Aorta (tissue), 5 donors: ENCODE measurements around the gene ALX1. TPM values are rescaled to one million over a fixed set of nuclear protein-coding genes. Genes with fewer than 3 reads are reported as not detected.

Source experiments
- ATAC-seq: fragments of 200-7000 bp; cut with Tn5 transposase; one replicate; pipeline ENCODE4 v1.9.1; 2022; ENCODE audit warnings: moderate library complexity; ENCODE audit not compliant: low FRiP score
- DNase-seq, 2 donors: peaks; one replicate each; pipeline ENCODE4 v3.0.0-alpha.2; 2020
- H3K27ac ChIP-seq, 2 donors: one replicate each; pipeline ENCODE4 v1.5.1; 2013; ENCODE audit warnings: low read length in 2 of 2, mild to moderate bottlenecking in 2 of 2, moderate library complexity in 2 of 2, control low read depth in 1 of 2, inconsistent platforms in 1 of 2, low read depth in 1 of 2
- H3K27me3 ChIP-seq, 2 donors: one replicate each; pipeline ENCODE4 v1.6.1; 2013; ENCODE audit warnings: control low read depth in 1 of 2, low read length in 1 of 2, mild to moderate bottlenecking in 1 of 2, moderate library complexity in 1 of 2; ENCODE audit not compliant: insufficient read depth in 2 of 2, control insufficient read depth in 1 of 2
- H3K36me3 ChIP-seq, 2 donors: one replicate each; pipeline ENCODE4 v1.6.1; 2013; ENCODE audit warnings: control low read depth in 1 of 2, low read length in 1 of 2, mild to moderate bottlenecking in 1 of 2; ENCODE audit not compliant: insufficient read depth in 2 of 2, control insufficient read depth in 1 of 2
- H3K4me1 ChIP-seq, 2 donors: one replicate each; pipeline ENCODE4 v1.6.1; 2013; ENCODE audit warnings: low read length in 2 of 2, control low read depth in 1 of 2, mild to moderate bottlenecking in 1 of 2, moderate library complexity in 1 of 2; ENCODE audit not compliant: insufficient read depth in 2 of 2, control insufficient read depth in 1 of 2
- H3K4me3 ChIP-seq, 2 donors: one replicate each; pipeline ENCODE4 v1.5.1; 2013; ENCODE audit warnings: low read length in 2 of 2, control low read depth in 1 of 2, mild to moderate bottlenecking in 1 of 2
- H3K9me3 ChIP-seq: one replicate; pipeline ENCODE4 v1.6.1; 2013; ENCODE audit warnings: mild to moderate bottlenecking, low read length; ENCODE audit not compliant: control insufficient read depth
- WGBS, 2 donors: extraction: QIAGEN DNeasy Blood & Tissue Kit; methylation state at CpG; one replicate each; pipeline ENCODE4 v1.1.7; 2013; 5-methylcytosine and 5-hydroxymethylcytosine counted together
- intact Hi-C, 2 donors: fragments of 100-400 bp; cut with DNase I; formaldehyde crosslinking; loops; one replicate each; pipeline versions ENCODE4 v1.14.2 to v1.15.0; 2022
- polyA plus RNA-seq, 2 donors: library from polyadenylated mRNA; stranded (reverse); fragments of 200-250 nt; gene quantifications; one replicate each; pipeline ENCODE4 v1.2.3, GENCODE V29; 2013
- total RNA-seq, 2 donors: library from RNA; stranded (reverse); fragmentation: NEBNext Ultra II Directional; extraction: Animal tissue kit (Norgen Biotek cat#: 25700); gene quantifications; one replicate each; pipeline ENCODE4 v1.2.1, GENCODE V29; 2021
- donor health status: healthy with polysubstance abuse.
- donor health status: Bipolar disorder and iron deficiency.
- donor health status: DM: no; HTN: no; CAD: no.
- donor health status: DM: no; HTN: no; CAD: no.
- donor health status: DM: yes; HTN: yes; CAD: no.

The ALX1 gene
- total and polyA plus RNA-seq, 4 donors: 0.25 TPM; not detected in 3

- 12 to 16% methylated on average over 15 of the region's 15 CpGs for WGBS, 2 donors
- no peaks in the 10 kb centered on the region for H3K4me1 ChIP-seq
- ATAC-seq: no peak
- H3K36me3 ChIP-seq: no peaks in the 10 kb centered on the region
- no peak for DNase-seq
- intact Hi-C loops: no loop called here
- peaks cover 10% of the 10 kb centered on the region for H3K9me3 ChIP-seq
- no peak overlapping the region for H3K27ac ChIP-seq
- no peak overlapping the region for H3K4me3 ChIP-seq
- no peaks in the 10 kb centered on the region for H3K27me3 ChIP-seq
These were observed 1.1 kb downstream of the ALX1 start for GRCh38 chr12:85280984-85281630.

DNA sequence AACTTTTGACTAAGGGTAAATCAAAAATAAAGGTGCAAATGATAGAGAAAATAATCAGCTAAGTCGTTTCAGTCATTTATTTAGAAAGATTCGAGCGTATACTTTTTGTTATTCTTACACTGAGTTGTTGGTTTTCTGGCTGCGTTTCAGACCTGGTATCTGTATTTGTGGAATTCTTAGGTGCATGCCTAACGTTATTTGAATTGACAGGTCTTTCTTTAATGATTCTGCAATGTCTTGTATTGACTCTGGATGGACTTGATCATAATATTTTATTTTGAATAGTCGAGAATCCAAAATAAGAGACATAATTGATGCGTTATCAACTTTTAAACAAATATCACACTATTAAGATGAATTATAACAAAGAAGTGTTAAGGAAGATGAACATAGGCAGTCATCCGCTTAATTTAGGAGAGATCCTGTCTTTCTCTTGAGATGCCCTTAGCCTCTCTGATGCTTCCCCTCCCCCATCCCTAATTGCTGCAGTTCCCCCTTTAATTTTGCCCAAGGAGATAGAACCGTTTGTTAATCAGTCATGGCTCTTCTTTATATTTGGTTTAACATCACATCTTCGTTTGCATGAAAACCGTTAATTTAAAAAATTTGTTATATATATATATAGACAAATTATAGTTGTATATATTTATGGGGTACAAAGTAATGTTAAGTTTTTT, 1.8 kb downstream of the ALX1 start:
- intact Hi-C loops: no loop called here
- no peak for ATAC-seq
- no peaks in the 10 kb centered on the region for H3K27me3 ChIP-seq
- no peaks in the 10 kb centered on the region for H3K36me3 ChIP-seq
- 15 to 20% methylated on average over 11 of the region's 11 CpGs for WGBS, 2 donors
- no peaks in the 10 kb centered on the region for H3K4me1 ChIP-seq
- H3K9me3 ChIP-seq: peaks cover 10% of the 10 kb centered on the region
- no peak overlapping the region for H3K27ac ChIP-seq
- no peak for DNase-seq
- no peak overlapping the region for H3K4me3 ChIP-seq

DNA sequence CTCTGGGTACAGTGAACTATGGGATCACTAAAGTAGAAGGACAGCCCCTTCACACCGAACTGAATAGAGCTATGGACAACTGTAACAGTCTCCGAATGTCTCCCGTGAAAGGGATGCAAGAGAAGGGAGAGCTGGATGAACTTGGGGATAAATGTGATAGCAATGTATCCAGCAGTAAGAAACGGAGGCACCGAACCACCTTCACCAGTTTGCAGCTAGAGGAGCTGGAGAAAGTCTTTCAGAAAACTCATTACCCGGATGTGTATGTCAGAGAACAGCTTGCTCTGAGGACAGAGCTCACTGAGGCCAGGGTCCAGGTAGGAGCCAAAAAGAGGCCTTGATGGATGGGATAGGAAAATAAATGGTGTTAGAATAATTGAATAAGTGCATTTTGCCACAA, 3.5 kb downstream of the ALX1 start:
- Histone ChIP-seq H3K9me3 (peaks cover 3% of the 10 kb centered on the region), H3K27me3 (no peaks in the 10 kb centered on the region), H3K4me1 (no peaks in the 10 kb centered on the region), H3K36me3 (no peaks in the 10 kb centered on the region), H3K27ac (no peak overlapping the region), H3K4me3 (no peak overlapping the region)
- no peak for ATAC-seq
- 66 to 73% methylated on average over 6 of the region's 6 CpGs for WGBS, 2 donors
- DNase-seq: no peak
- intact Hi-C loops: no loop called here

- WGBS, 2 donors: 23 to 24% methylated on average over 3 of the region's 3 CpGs
- DNase-seq (no peak), ATAC-seq (no peak)
- H3K36me3 ChIP-seq: no peaks in the 10 kb centered on the region
- no peak overlapping the region for H3K27ac ChIP-seq
- intact Hi-C loops: no loop called here
- H3K9me3 ChIP-seq: no peaks in the 10 kb centered on the region
- no peaks in the 10 kb centered on the region for H3K27me3 ChIP-seq
- H3K4me1 ChIP-seq: no peaks in the 10 kb centered on the region
- no peak overlapping the region for H3K4me3 ChIP-seq
These were observed 16.3 kb downstream of the ALX1 start for GRCh38 chr12:85296362-85296761.

GRCh38 chr12:85299053-85299452, 19.0 kb downstream of the ALX1 start:
- WGBS, 2 donors: 52 to 58% methylated on average over 2 of the region's 2 CpGs
- ATAC-seq: no peak
- no peak overlapping the region for H3K4me3 ChIP-seq

DNA sequence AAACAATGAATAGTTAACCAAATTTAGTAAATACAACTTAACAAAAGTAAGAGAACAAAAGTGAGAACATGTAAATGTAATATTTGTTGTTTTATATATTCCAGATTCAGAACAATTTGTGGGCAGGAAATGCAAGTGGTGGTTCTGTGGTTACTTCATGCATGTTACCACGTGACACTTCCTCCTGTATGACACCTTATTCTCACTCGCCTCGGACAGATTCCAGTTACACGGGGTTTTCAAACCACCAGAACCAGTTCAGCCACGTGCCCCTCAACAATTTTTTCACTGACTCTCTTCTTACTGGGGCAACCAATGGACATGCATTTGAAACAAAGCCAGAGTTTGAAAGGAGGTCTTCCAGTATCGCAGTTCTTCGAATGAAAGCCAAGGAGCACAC, 21.0 kb downstream of the ALX1 start:
- H3K36me3 ChIP-seq: no peaks in the 10 kb centered on the region
- H3K27ac ChIP-seq: no peak overlapping the region
- no peaks in the 10 kb centered on the region for H3K9me3 ChIP-seq
- ATAC-seq: no peak
- WGBS, 2 donors: 67 to 68% methylated on average over 7 of the region's 7 CpGs
- intact Hi-C loops: no loop called here
- H3K4me3 ChIP-seq: no peak overlapping the region
- H3K27me3 ChIP-seq: no peaks in the 10 kb centered on the region
- H3K4me1 ChIP-seq: no peaks in the 10 kb centered on the region
- DNase-seq: no peak

More at GRCh38 chr12:85299053-85299452, 19.0 kb downstream of the ALX1 start:
- Histone ChIP-seq H3K36me3 (no peaks in the 10 kb centered on the region), H3K27ac (no peak overlapping the region), H3K4me1 (no peaks in the 10 kb centered on the region), H3K9me3 (no peaks in the 10 kb centered on the region), H3K27me3 (no peaks in the 10 kb centered on the region)
- no peak for DNase-seq
- intact Hi-C loops: no loop called here

DNA sequence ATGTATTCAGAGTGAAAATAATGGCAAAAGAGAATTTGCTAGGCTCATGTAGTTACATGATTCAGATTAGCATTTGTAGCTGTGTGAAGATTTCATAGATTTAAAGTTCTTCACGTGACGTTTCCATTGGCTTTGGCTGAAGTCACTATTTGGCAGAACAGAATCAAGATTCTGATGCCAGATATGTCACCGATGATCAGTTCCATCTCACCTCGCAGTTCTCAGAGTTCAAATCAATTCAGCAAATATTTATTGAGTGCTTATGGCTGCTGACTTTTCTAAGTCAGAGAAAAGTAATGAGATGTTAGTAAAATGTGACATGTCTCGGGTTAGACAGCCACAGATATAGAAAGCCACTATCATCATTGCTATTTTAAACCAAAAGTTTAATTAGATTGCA, 28.4 kb downstream of the ALX1 start:
- H3K27me3 ChIP-seq: no peaks in the 10 kb centered on the region
- H3K36me3 ChIP-seq: no peaks in the 10 kb centered on the region
- intact Hi-C loops: no loop called here
- ATAC-seq: no peak
- 35% methylated on average over 5 of the region's 5 CpGs for WGBS, 2 donors
- H3K4me3 ChIP-seq: no peak overlapping the region
- no peaks in the 10 kb centered on the region for H3K4me1 ChIP-seq
- DNase-seq: no peak
- no peaks in the 10 kb centered on the region for H3K9me3 ChIP-seq
- no peak overlapping the region for H3K27ac ChIP-seq

GRCh38 chr12:85309125-85309566, 29.1 kb downstream of the ALX1 start:
- DNase-seq (no peak), ATAC-seq (no peak)
- Histone ChIP-seq H3K4me1 (no peaks in the 10 kb centered on the region), H3K4me3 (no peak overlapping the region), H3K9me3 (no peaks in the 10 kb centered on the region), H3K36me3 (no peaks in the 10 kb centered on the region), H3K27ac (no peak overlapping the region), H3K27me3 (no peaks in the 10 kb centered on the region)
- intact Hi-C loops: no loop called here
- WGBS, 2 donors: 29 to 41% methylated on average over 5 of the region's 5 CpGs

GRCh38 chr12:85310025-85310424, 30.0 kb downstream of the ALX1 start:
- no peaks in the 10 kb centered on the region for H3K27me3 ChIP-seq
- H3K4me1 ChIP-seq: no peaks in the 10 kb centered on the region
- intact Hi-C loops: no loop called here
- DNase-seq: no peak
- H3K27ac ChIP-seq: no peak overlapping the region
- ATAC-seq: no peak
- no peaks in the 10 kb centered on the region for H3K36me3 ChIP-seq
- H3K9me3 ChIP-seq: no peaks in the 10 kb centered on the region
- whole genome bisulfite sequencing, 2 donors: 53 to 58% methylated on average over 3 of the region's 3 CpGs
- no peak overlapping the region for H3K4me3 ChIP-seq
